ENCODE measurements around the gene TBCEL.
"Not testable (repeated sequence)": the region's sequence is repeated elsewhere in the genome, so short reads cannot be mapped to it uniquely, and the experiment has no call there.

Gene TBCEL

GRCh38 chr11:121029153-121029552 lies 5.3 kb downstream of the TBCEL start:
- H3K4me1 ChIP-seq (ENCODE audit: control insufficient read depth, insufficient read depth, low read length, unreplicated experiment), result peaks cover 13% of the 10 kb centered on the region
- no peak overlapping the region for H3K27ac ChIP-seq (ENCODE audit: low read depth, low read length)
- H3K36me3 ChIP-seq (ENCODE audit: insufficient read depth, low read length), result no peaks in the 10 kb centered on the region
- peaks cover 55% of the 10 kb centered on the region for H3K79me2 ChIP-seq (ENCODE audit: control insufficient read depth, insufficient read depth, low read length, unreplicated experiment)
- no peak overlapping the region for H2AFZ ChIP-seq (ENCODE audit: low read length, unreplicated experiment)
- no peaks in the 10 kb centered on the region for H3K27me3 ChIP-seq (ENCODE audit: insufficient read depth, low read length)
- H3K4me3 ChIP-seq (ENCODE audit: low read depth, low read length), result no peak overlapping the region

GRCh38 chr11:121029813-121030445 lies 6.0 kb downstream of the TBCEL start:
- no peak overlapping the region for H3K4me3 ChIP-seq (ENCODE audit: low read depth, low read length)
- H3K79me2 ChIP-seq (ENCODE audit: control insufficient read depth, insufficient read depth, low read length, unreplicated experiment), result peaks cover 49% of the 10 kb centered on the region
- H2AFZ ChIP-seq (ENCODE audit: low read length, unreplicated experiment), result no peak overlapping the region
- H3K27me3 ChIP-seq (ENCODE audit: insufficient read depth, low read length), result no peaks in the 10 kb centered on the region
- H3K36me3 ChIP-seq (ENCODE audit: insufficient read depth, low read length), result no peaks in the 10 kb centered on the region
- peaks cover 10% of the 10 kb centered on the region for H3K4me1 ChIP-seq (ENCODE audit: control insufficient read depth, insufficient read depth, low read length, unreplicated experiment)
- no peak overlapping the region for H3K27ac ChIP-seq (ENCODE audit: low read depth, low read length)

DNA sequence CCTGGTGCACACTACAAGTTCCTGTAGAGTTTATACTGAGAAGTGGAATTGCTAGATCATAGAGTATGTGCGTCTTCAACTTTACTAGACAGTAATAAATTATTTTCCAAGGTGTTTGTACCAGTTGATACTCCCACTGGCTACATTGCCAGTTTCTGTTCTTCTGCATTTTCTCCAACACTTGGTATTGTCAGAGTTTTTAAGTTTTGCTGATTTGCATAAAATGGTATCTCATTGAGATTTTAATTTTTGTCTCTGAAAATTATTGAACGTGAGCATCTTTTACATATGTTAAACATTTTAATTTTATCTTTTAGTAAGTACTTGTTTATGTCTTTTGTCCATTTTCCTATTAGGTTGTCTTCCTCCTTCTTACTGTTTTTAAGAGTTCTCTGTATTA lies 7.3 kb downstream of the TBCEL start:
- no peaks in the 10 kb centered on the region for H3K27me3 ChIP-seq (ENCODE audit: insufficient read depth, low read length)
- H2AFZ ChIP-seq (ENCODE audit: low read length, unreplicated experiment), result no peak overlapping the region
- peaks cover 42% of the 10 kb centered on the region for H3K79me2 ChIP-seq (ENCODE audit: control insufficient read depth, insufficient read depth, low read length, unreplicated experiment)

DNA sequence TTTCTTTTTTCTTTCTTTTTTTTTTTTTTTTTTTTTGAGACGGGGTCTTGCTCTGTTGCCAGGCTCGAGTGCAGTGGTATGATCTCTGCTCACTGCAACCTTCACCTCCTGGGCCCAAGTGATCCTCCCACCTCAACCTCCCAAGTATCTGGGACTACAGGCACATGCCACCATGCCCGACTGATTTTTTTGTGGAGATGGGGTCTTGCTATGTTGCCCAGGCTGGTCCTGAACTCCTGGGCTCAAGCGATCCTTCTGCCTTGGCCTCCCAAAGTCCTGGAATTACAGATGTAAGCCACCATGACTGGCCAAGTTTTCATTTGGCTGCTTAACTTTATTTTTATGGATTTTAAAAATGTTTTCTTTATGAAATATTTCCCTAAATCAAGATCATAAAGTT lies 7.7 kb downstream of the TBCEL start:
- not testable (repeated sequence) for H2AFZ ChIP-seq (ENCODE audit: low read length, unreplicated experiment); H3K27ac ChIP-seq (ENCODE audit: low read depth, low read length)
- H3K79me2 ChIP-seq (ENCODE audit: control insufficient read depth, insufficient read depth, low read length, unreplicated experiment), result peaks cover 43% of the 10 kb centered on the region

More for the DNA sequence above, 7.3 kb downstream of the TBCEL start:
- no peaks in the 10 kb centered on the region for H3K36me3 ChIP-seq (ENCODE audit: insufficient read depth, low read length)
- no peaks in the 10 kb centered on the region for H3K4me1 ChIP-seq (ENCODE audit: control insufficient read depth, insufficient read depth, low read length, unreplicated experiment)
- no peak overlapping the region for H3K27ac ChIP-seq (ENCODE audit: low read depth, low read length)
- H3K4me3 ChIP-seq (ENCODE audit: low read depth, low read length), result no peak overlapping the region

GRCh38 chr11:121032546-121032945 lies 8.6 kb downstream of the TBCEL start:
- H3K27me3 ChIP-seq (ENCODE audit: insufficient read depth, low read length), result no peaks in the 10 kb centered on the region
- H3K36me3 ChIP-seq (ENCODE audit: insufficient read depth, low read length), result no peaks in the 10 kb centered on the region
- H2AFZ ChIP-seq (ENCODE audit: low read length, unreplicated experiment), result no peak overlapping the region
- H3K4me3 ChIP-seq (ENCODE audit: low read depth, low read length), result no peak overlapping the region
- no peak overlapping the region for H3K27ac ChIP-seq (ENCODE audit: low read depth, low read length)
- H3K4me1 ChIP-seq (ENCODE audit: control insufficient read depth, insufficient read depth, low read length, unreplicated experiment), result no peaks in the 10 kb centered on the region
- H3K79me2 ChIP-seq (ENCODE audit: control insufficient read depth, insufficient read depth, low read length, unreplicated experiment), result peaks cover 36% of the 10 kb centered on the region

More for the DNA sequence above, 7.7 kb downstream of the TBCEL start:
- not testable (repeated sequence) for H3K36me3 ChIP-seq (ENCODE audit: insufficient read depth, low read length); H3K4me3 ChIP-seq (ENCODE audit: low read depth, low read length); H3K4me1 ChIP-seq (ENCODE audit: control insufficient read depth, insufficient read depth, low read length, unreplicated experiment); H3K27me3 ChIP-seq (ENCODE audit: insufficient read depth, low read length)

- Histone ChIP-seq H3K36me3 (ENCODE audit: insufficient read depth, low read length) (no peaks in the 10 kb centered on the region), H3K4me1 (ENCODE audit: control insufficient read depth, insufficient read depth, low read length, unreplicated experiment) (no peaks in the 10 kb centered on the region), H3K79me2 (ENCODE audit: control insufficient read depth, insufficient read depth, low read length, unreplicated experiment) (peaks cover 28% of the 10 kb centered on the region), H2AFZ (ENCODE audit: low read length, unreplicated experiment) (no peak overlapping the region), H3K27me3 (ENCODE audit: insufficient read depth, low read length) (no peaks in the 10 kb centered on the region), H3K4me3 (ENCODE audit: low read depth, low read length) (no peak overlapping the region), H3K27ac (ENCODE audit: low read depth, low read length) (no peak overlapping the region)
These were observed 9.7 kb downstream of the TBCEL start for GRCh38 chr11:121033635-121034034.

- no peak overlapping the region for H3K27ac ChIP-seq (ENCODE audit: low read depth, low read length)
- H3K27me3 ChIP-seq (ENCODE audit: insufficient read depth, low read length), result no peaks in the 10 kb centered on the region
- no peak overlapping the region for H2AFZ ChIP-seq (ENCODE audit: low read length, unreplicated experiment)
- no peaks in the 10 kb centered on the region for H3K4me1 ChIP-seq (ENCODE audit: control insufficient read depth, insufficient read depth, low read length, unreplicated experiment)
- H3K36me3 ChIP-seq (ENCODE audit: insufficient read depth, low read length), result no peaks in the 10 kb centered on the region
- peaks cover 36% of the 10 kb centered on the region for H3K79me2 ChIP-seq (ENCODE audit: control insufficient read depth, insufficient read depth, low read length, unreplicated experiment)
- no peak overlapping the region for H3K4me3 ChIP-seq (ENCODE audit: low read depth, low read length)
These were observed 11.4 kb downstream of the TBCEL start for GRCh38 chr11:121035169-121035755.

- Histone ChIP-seq H3K4me1 (ENCODE audit: control insufficient read depth, insufficient read depth, low read length, unreplicated experiment) (no peaks in the 10 kb centered on the region), H3K4me3 (ENCODE audit: low read depth, low read length) (no peak overlapping the region), H3K27ac (ENCODE audit: low read depth, low read length) (no peak overlapping the region), H3K79me2 (ENCODE audit: control insufficient read depth, insufficient read depth, low read length, unreplicated experiment) (peaks cover 37% of the 10 kb centered on the region), H3K36me3 (ENCODE audit: insufficient read depth, low read length) (no peaks in the 10 kb centered on the region), H3K27me3 (ENCODE audit: insufficient read depth, low read length) (no peaks in the 10 kb centered on the region), H2AFZ (ENCODE audit: low read length, unreplicated experiment) (no peak overlapping the region)
These were observed 11.9 kb downstream of the TBCEL start for GRCh38 chr11:121035780-121036179.

GRCh38 chr11:121037016-121037415 lies 13.1 kb downstream of the TBCEL start:
- Histone ChIP-seq H3K4me3 (ENCODE audit: low read depth, low read length) (no peak overlapping the region), H3K79me2 (ENCODE audit: control insufficient read depth, insufficient read depth, low read length, unreplicated experiment) (peaks cover 44% of the 10 kb centered on the region), H3K4me1 (ENCODE audit: control insufficient read depth, insufficient read depth, low read length, unreplicated experiment) (no peaks in the 10 kb centered on the region), H2AFZ (ENCODE audit: low read length, unreplicated experiment) (no peak overlapping the region), H3K36me3 (ENCODE audit: insufficient read depth, low read length) (no peaks in the 10 kb centered on the region), H3K27ac (ENCODE audit: low read depth, low read length) (no peak overlapping the region), H3K27me3 (ENCODE audit: insufficient read depth, low read length) (no peaks in the 10 kb centered on the region)

DNA sequence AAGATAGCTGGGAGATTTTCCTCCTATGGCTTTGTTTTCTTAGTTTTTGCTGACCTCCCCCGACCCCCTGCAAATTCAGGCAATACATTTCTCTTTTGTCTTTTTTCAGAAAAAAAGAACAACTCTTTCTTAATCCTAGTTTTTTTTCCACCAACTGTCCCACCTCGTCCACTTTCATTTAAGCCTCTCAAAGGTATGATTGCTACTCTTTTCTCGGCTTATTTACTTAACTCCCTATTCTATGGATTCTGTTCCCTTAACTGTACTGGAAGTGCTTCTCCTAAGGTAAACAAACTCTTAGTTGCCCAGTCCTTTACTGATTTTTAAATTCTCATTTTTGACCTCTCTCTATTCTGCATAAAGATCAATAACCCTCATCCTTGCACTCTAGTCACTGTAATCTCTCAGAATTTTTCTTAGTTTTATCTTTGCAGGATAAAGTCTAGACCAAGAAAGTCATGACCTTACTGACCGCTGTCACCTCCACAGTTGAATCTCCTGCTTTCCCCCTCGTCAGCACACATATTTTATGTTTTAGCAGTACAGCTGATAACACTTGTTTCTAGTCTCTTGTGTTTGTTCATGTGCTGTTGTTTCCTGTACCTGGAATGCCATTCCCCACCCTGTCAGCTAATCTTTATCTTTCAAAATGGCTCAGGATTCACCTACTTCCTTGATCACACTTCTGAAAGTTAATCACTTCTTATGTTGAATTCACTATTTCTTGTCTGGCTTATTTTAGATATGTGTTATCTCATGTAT lies 14.9 kb downstream of the TBCEL start:
- no peak overlapping the region for H2AFZ ChIP-seq (ENCODE audit: low read length, unreplicated experiment)
- H3K36me3 ChIP-seq (ENCODE audit: insufficient read depth, low read length), result no peaks in the 10 kb centered on the region
- no peaks in the 10 kb centered on the region for H3K4me1 ChIP-seq (ENCODE audit: control insufficient read depth, insufficient read depth, low read length, unreplicated experiment)
- H3K4me3 ChIP-seq (ENCODE audit: low read depth, low read length), result no peak overlapping the region
- no peak overlapping the region for H3K27ac ChIP-seq (ENCODE audit: low read depth, low read length)
- H3K79me2 ChIP-seq (ENCODE audit: control insufficient read depth, insufficient read depth, low read length, unreplicated experiment), result peaks cover 41% of the 10 kb centered on the region
- no peaks in the 10 kb centered on the region for H3K27me3 ChIP-seq (ENCODE audit: insufficient read depth, low read length)
